SU-DHL-6 (cell line): ENCODE results near the gene OR9A4.

Experiments
- H2AFZ ChIP-seq: fragments of 200-600 bp; sonication (generic); 2 replicates; pipeline ENCODE4 v1.6.1; 2014; ENCODE audit warnings: low read depth, mild to moderate bottlenecking, moderate library complexity, mixed read lengths, antibody characterized with exemption, low read length; ENCODE audit not compliant: severe bottlenecking
- H3F3A ChIP-seq: fragments of 200-600 bp; shearing (Covaris generic); 2 replicates; pipeline ENCODE4 v1.6.0; 2016; ENCODE audit warnings: antibody characterized with exemption, mild to moderate bottlenecking; ENCODE audit not compliant: insufficient read depth
- H3K27ac ChIP-seq: fragments of 200-600 bp; sonication (generic); 2 replicates; pipeline ENCODE4 v1.5.1; 2016; ENCODE audit warnings: low read depth, mild to moderate bottlenecking, low read length, moderate library complexity, mixed read lengths
- H3K27me3 ChIP-seq: fragments of 200-600 bp; sonication (generic), shearing (Covaris generic); 2 replicates; pipeline ENCODE4 v1.6.0; 2014; ENCODE audit warnings: mild to moderate bottlenecking, low read length
- H3K36me3 ChIP-seq: fragments of 200-600 bp; sonication (generic); 2 replicates; pipeline ENCODE4 v1.6.1; 2014; ENCODE audit warnings: mild to moderate bottlenecking, low read length, mixed read lengths
- H3K4me2 ChIP-seq: fragments of 300-600, 200-600 bp; shearing (Covaris generic), sonication (generic); 2 replicates; pipeline ENCODE4 v1.6.0; 2014; ENCODE audit warnings: low read length, low read depth, mild to moderate bottlenecking; ENCODE audit not compliant: poor library complexity, severe bottlenecking
- H3K4me3 ChIP-seq: fragments of 200-600 bp; sonication (generic); 2 replicates; pipeline ENCODE4 v1.5.1; 2014; ENCODE audit warnings: antibody characterized with exemption, low read length, mild to moderate bottlenecking, mixed read lengths; ENCODE audit not compliant: insufficient read depth, poor library complexity, severe bottlenecking
- H3K79me2 ChIP-seq: fragments of 200-600 bp; sonication (generic); 2 replicates; pipeline ENCODE4 v1.6.1; 2014; ENCODE audit warnings: mild to moderate bottlenecking, low read length, moderate library complexity; ENCODE audit not compliant: insufficient read depth
- H3K9ac ChIP-seq: fragments of 200-600 bp; sonication (generic); 2 replicates; pipeline ENCODE4 v1.7.0; 2014; ENCODE audit warnings: mild to moderate bottlenecking, low read length
- H3K9me2 ChIP-seq: fragments of 200-600 bp; sonication (generic); replicated peaks from 2 replicates; pipeline ENCODE4 v1.6.1; 2014; ENCODE audit warnings: low read length; ENCODE audit not compliant: insufficient read depth
- H3K9me3 ChIP-seq: fragments of 200-600 bp; sonication (generic); 2 replicates; pipeline ENCODE4 v1.6.1; 2014; ENCODE audit warnings: low read length, mixed read lengths; ENCODE audit not compliant: insufficient read depth
- H4K20me1 ChIP-seq: fragments of 200-600 bp; sonication (generic); 2 replicates; pipeline ENCODE4 v1.6.1; 2014; ENCODE audit warnings: low read depth, mild to moderate bottlenecking, antibody characterized with exemption, low read length, moderate library complexity, mixed read lengths
- CTCF ChIP-seq: fragments of 200-600 bp; sonication (generic); IDR thresholded peaks from one replicate; pipeline ENCODE4 v1.5.1; 2017; ENCODE audit warnings: antibody characterized with exemption, mild to moderate bottlenecking, low read length, moderate library complexity; ENCODE audit not compliant: insufficient read depth, poor library complexity, severe bottlenecking
- EZH2phosphoT487 ChIP-seq: fragments of 200-600 bp; sonication (generic), shearing (Covaris generic); conservative IDR thresholded peaks from 2 replicates; pipeline ENCODE4 v1.6.1; 2018; ENCODE audit warnings: mild to moderate bottlenecking, antibody characterized with exemption, low read length, moderate library complexity, mixed read lengths

The OR9A4 gene

GRCh38 chr7:141946796-141947195 is 30.6 kb downstream of the OR9A4 start, which contains the start of gene CLEC5A:
Gene CLEC5A, minus strand, starts transcription at chr7:141946974. Its CDS starts 682 bp downstream, at chr7:141946292.
- Histone ChIP-seq H3F3A (no peaks in the 10 kb centered on the region), H3K9me3 (no peaks in the 10 kb centered on the region), H3K27me3 (no peaks in the 10 kb centered on the region), H3K9me2 (no peaks in the 10 kb centered on the region), H4K20me1 (no peaks in the 10 kb centered on the region), H3K4me3 (no peak within 1 kb of the TSS), H3K9ac (no peak within 1 kb of the TSS), H3K36me3 (no peaks in the 10 kb centered on the region), H3K27ac (no peak within 1 kb of the TSS), H3K79me2 (no peaks in the 10 kb centered on the region), H2AFZ (no peak within 1 kb of the TSS), H3K4me2 (no peak within 1 kb of the TSS)
- no peak for TF ChIP-seq EZH2phosphoT487

- TF ChIP-seq CTCF (no peak), EZH2phosphoT487 (no peak)
- Histone ChIP-seq H2AFZ (no peak overlapping the region), H3K9me3 (no peaks in the 10 kb centered on the region), H3K9me2 (no peaks in the 10 kb centered on the region; the same call in 1 of the 2 replicates), H3K4me3 (no peak overlapping the region), H3K79me2 (no peaks in the 10 kb centered on the region), H3K9ac (no peak overlapping the region), H3K4me2 (no peak overlapping the region), H4K20me1 (no peaks in the 10 kb centered on the region), H3K36me3 (no peaks in the 10 kb centered on the region), H3F3A (no peaks in the 10 kb centered on the region), H3K27ac (no peak overlapping the region), H3K27me3 (no peaks in the 10 kb centered on the region)
Measured at GRCh38 chr7:141949021-141949420, 32.8 kb downstream of the OR9A4 start.

GRCh38 chr7:141949451-141949850 is 33.3 kb downstream of the OR9A4 start:
- Histone ChIP-seq H3K36me3 (no peaks in the 10 kb centered on the region), H3K27ac (no peak overlapping the region), H3K27me3 (no peaks in the 10 kb centered on the region), H3K79me2 (no peaks in the 10 kb centered on the region), H3K4me2 (no peak overlapping the region), H3K9me2 (no peaks in the 10 kb centered on the region; the same call in 1 of the 2 replicates), H4K20me1 (no peaks in the 10 kb centered on the region), H3K4me3 (no peak overlapping the region), H2AFZ (no peak overlapping the region), H3K9me3 (no peaks in the 10 kb centered on the region), H3F3A (no peaks in the 10 kb centered on the region), H3K9ac (no peak overlapping the region)
- no peak for TF ChIP-seq EZH2phosphoT487
- TF ChIP-seq CTCF: no peak

- no peaks in the 10 kb centered on the region; the same call in 1 of the 2 replicates for H3K9me2 ChIP-seq
- no peak overlapping the region for H2AFZ ChIP-seq
- H3K27ac ChIP-seq: no peak overlapping the region
- no peaks in the 10 kb centered on the region for H3K9me3 ChIP-seq
- TF ChIP-seq EZH2phosphoT487: no peak
- TF ChIP-seq CTCF: no peak
- no peaks in the 10 kb centered on the region for H3K27me3 ChIP-seq
- no peaks in the 10 kb centered on the region for H3K36me3 ChIP-seq
- no peaks in the 10 kb centered on the region for H3K79me2 ChIP-seq
- H3F3A ChIP-seq: no peaks in the 10 kb centered on the region
- H4K20me1 ChIP-seq: no peaks in the 10 kb centered on the region
- no peak overlapping the region for H3K9ac ChIP-seq
- H3K4me3 ChIP-seq: no peak overlapping the region
- no peak overlapping the region for H3K4me2 ChIP-seq
Measured at GRCh38 chr7:141949911-141950310, 33.7 kb downstream of the OR9A4 start.
